ENCODE measurements around the gene ANKZF1. TPM values are rescaled to one million over a fixed set of nuclear protein-coding genes. Genes with fewer than 3 reads are reported as not detected.

Gene ANKZF1
- polyA plus RNA-seq, 1 of the 3 experiments (the other 2 are of a cell fraction), result 22.3 TPM

DNA sequence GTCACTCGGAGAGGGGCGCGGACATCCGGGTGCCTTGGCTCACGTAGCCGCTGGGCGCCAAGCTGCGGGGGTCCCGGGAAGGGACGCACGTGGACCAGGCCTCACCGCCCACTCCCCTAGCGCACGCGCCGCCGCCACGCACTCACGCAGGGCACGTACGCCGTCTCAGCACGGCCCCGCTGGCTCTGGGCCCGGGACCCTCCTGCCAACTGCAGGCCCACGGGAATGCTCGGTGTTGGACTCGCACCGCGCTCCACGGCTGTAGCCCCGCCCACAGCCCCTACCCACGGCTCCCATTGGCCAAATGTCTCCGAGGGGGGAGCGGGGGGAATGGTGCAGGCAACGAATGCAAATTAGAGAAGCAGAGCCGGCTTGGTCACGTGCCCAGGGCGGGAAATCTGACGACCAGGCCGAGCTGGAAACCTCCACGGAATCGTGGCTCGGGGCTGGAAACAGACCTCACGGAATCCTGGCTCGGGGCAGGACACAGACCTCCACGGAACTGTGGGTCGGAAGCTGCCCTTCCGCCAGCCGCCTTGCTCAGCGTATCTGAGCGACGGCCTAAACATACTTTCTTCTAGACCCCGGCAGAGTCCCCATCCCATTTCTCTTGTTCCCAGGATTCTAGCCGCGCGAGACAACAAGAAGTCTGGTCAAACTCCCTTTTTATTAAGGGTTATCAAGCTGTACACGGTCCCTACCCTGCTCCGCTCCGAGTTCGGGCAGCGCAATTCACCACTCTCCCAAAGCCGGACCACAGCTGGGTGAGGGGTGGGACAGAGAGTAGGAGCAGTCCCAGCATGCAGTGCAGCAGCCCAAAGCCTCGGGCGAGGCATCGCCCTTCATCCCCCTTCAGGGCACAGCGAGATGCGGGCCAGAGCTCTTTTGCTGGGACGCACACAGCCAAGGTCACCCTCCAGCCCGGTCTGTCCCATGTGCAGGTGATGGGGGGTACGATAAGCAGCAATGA is 10.6 kb upstream of the ANKZF1 start, which contains the start of gene ABCB6:
ABCB6 (minus strand) TSS at position 227 of the 970 bp plus-strand sequence. CDS start 285 bp downstream, outside the sequence.
- peak within 1 kb of the TSS; percentile 87 to 99 for H3K27ac ChIP-seq (ENCODE audit: low read depth in 2 of 2, low read length in 1 of 2)
- H3K4me3 ChIP-seq (ENCODE audit: low read depth in 2 of 2, low read length in 1 of 2), result peak within 1 kb of the TSS; percentile 60 to 70
- no peaks in the 10 kb centered on the region for H3K9me3 ChIP-seq
- no peaks in the 10 kb centered on the region for H3K79me2 ChIP-seq (ENCODE audit: insufficient read depth)
- H3F3A ChIP-seq (replicated peaks; ENCODE audit: insufficient read depth), result peaks cover 27% of the 10 kb centered on the region
- H3K9me2 ChIP-seq, result no peaks in the 10 kb centered on the region
- CTCF ChIA-PET, result interaction anchor here (0.8 to 4.7 kb wide), 12 partner anchors 10 to 223 kb away, joined by 3 to 26 read pairs (median 4); partner anchors contain the start of genes ANKZF1, ATG9A, DNAJB2 and NHEJ1
- TF ChIP-seq TAF1 (IDR thresholded peaks at IDR 0.05; ENCODE audit: borderline replicate concordance, low read depth, low read length) (peak; percentile 57; the same call in 1 of the 2 replicates), CHD2 (IDR thresholded peaks at IDR 0.05; ENCODE audit: low read length, partially characterized antibody) (peak; percentile 45), NRF1 (IDR thresholded peaks at IDR 0.05; ENCODE audit: low read depth, low read length) (peak; percentile 46), POLR2AphosphoS5 (IDR thresholded peaks at IDR 0.05; ENCODE audit: low read depth, low read length) (peak; percentile 77), ELF1 (IDR thresholded peaks at IDR 0.05) (no peak), SIN3A (IDR thresholded peaks at IDR 0.05; ENCODE audit: borderline replicate concordance, low read depth, low read length) (peak; percentile 67), TEAD4 (IDR thresholded peaks at IDR 0.05; ENCODE audit: borderline replicate concordance, insufficient read depth) (no peak), RCOR1 (IDR thresholded peaks at IDR 0.05; ENCODE audit: low read length) (0 out of 2 replicates have a peak, but pooled peaks have one; percentile 32), RXRA (IDR thresholded peaks at IDR 0.05; ENCODE audit: borderline replicate concordance, low read depth) (no peak), EP300 (IDR thresholded peaks at IDR 0.05; ENCODE audit: borderline replicate concordance in 1 of 2, low read depth in 1 of 2, low read length in 1 of 2) (no peak), MXI1 (IDR thresholded peaks at IDR 0.05; ENCODE audit: low read depth, low read length) (peak; percentile 93)
- TF ChIP-seq, protein P1, sequence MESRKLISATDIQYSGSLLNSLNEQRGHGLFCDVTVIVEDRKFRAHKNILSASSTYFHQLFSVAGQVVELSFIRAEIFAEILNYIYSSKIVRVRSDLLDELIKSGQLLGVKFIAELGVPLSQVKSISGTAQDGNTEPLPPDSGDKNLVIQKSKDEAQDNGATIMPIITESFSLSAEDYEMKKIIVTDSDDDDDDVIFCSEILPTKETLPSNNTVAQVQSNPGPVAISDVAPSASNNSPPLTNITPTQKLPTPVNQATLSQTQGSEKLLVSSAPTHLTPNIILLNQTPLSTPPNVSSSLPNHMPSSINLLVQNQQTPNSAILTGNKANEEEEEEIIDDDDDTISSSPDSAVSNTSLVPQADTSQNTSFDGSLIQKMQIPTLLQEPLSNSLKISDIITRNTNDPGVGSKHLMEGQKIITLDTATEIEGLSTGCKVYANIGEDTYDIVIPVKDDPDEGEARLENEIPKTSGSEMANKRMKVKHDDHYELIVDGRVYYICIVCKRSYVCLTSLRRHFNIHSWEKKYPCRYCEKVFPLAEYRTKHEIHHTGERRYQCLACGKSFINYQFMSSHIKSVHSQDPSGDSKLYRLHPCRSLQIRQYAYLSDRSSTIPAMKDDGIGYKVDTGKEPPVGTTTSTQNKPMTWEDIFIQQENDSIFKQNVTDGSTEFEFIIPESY (IDR thresholded peaks at IDR 0.05; ENCODE audit: borderline replicate concordance, low read depth), result 0 out of 2 replicates have a peak, but pooled peaks have one; percentile 12
- TF ChIP-seq, protein P2, sequence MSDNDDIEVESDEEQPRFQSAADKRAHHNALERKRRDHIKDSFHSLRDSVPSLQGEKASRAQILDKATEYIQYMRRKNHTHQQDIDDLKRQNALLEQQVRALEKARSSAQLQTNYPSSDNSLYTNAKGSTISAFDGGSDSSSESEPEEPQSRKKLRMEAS (IDR thresholded peaks at IDR 0.05; ENCODE audit: low read depth), result peak; percentile 93
- TF ChIP-seq, protein P3, sequence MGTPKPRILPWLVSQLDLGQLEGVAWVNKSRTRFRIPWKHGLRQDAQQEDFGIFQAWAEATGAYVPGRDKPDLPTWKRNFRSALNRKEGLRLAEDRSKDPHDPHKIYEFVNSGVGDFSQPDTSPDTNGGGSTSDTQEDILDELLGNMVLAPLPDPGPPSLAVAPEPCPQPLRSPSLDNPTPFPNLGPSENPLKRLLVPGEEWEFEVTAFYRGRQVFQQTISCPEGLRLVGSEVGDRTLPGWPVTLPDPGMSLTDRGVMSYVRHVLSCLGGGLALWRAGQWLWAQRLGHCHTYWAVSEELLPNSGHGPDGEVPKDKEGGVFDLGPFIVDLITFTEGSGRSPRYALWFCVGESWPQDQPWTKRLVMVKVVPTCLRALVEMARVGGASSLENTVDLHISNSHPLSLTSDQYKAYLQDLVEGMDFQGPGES (IDR thresholded peaks at IDR 0.05; ENCODE audit: low read depth, low read length), result no peak
- TF ChIP-seq, protein P4, sequence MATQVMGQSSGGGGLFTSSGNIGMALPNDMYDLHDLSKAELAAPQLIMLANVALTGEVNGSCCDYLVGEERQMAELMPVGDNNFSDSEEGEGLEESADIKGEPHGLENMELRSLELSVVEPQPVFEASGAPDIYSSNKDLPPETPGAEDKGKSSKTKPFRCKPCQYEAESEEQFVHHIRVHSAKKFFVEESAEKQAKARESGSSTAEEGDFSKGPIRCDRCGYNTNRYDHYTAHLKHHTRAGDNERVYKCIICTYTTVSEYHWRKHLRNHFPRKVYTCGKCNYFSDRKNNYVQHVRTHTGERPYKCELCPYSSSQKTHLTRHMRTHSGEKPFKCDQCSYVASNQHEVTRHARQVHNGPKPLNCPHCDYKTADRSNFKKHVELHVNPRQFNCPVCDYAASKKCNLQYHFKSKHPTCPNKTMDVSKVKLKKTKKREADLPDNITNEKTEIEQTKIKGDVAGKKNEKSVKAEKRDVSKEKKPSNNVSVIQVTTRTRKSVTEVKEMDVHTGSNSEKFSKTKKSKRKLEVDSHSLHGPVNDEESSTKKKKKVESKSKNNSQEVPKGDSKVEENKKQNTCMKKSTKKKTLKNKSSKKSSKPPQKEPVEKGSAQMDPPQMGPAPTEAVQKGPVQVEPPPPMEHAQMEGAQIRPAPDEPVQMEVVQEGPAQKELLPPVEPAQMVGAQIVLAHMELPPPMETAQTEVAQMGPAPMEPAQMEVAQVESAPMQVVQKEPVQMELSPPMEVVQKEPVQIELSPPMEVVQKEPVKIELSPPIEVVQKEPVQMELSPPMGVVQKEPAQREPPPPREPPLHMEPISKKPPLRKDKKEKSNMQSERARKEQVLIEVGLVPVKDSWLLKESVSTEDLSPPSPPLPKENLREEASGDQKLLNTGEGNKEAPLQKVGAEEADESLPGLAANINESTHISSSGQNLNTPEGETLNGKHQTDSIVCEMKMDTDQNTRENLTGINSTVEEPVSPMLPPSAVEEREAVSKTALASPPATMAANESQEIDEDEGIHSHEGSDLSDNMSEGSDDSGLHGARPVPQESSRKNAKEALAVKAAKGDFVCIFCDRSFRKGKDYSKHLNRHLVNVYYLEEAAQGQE (IDR thresholded peaks at IDR 0.05; ENCODE audit: low read depth, low read length), result 0 out of 2 replicates have a peak, but pooled peaks have one; percentile 30
- TF ChIP-seq, protein P5, sequence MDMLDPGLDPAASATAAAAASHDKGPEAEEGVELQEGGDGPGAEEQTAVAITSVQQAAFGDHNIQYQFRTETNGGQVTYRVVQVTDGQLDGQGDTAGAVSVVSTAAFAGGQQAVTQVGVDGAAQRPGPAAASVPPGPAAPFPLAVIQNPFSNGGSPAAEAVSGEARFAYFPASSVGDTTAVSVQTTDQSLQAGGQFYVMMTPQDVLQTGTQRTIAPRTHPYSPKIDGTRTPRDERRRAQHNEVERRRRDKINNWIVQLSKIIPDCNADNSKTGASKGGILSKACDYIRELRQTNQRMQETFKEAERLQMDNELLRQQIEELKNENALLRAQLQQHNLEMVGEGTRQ (IDR thresholded peaks at IDR 0.05; ENCODE audit: borderline replicate concordance, low read depth, low read length), result peak; percentile 87
- TF ChIP-seq, protein P6, sequence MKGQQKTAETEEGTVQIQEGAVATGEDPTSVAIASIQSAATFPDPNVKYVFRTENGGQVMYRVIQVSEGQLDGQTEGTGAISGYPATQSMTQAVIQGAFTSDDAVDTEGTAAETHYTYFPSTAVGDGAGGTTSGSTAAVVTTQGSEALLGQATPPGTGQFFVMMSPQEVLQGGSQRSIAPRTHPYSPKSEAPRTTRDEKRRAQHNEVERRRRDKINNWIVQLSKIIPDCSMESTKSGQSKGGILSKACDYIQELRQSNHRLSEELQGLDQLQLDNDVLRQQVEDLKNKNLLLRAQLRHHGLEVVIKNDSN (IDR thresholded peaks at IDR 0.05; ENCODE audit: borderline replicate concordance, low read depth), result peak; percentile 97
- peaks cover 21 to 52% of the 10 kb centered on the region in 2 experiments for H3K36me3 ChIP-seq (replicated peaks in 1 of 2; ENCODE audit: control insufficient read depth in 1 of 2, insufficient read depth in 2 of 2, low read length in 1 of 2)
- POLR2A ChIA-PET, result interaction anchor here (0.9 to 4.0 kb wide), 10 partner anchors 11 to 76 kb away, joined by 3 to 52 read pairs (median 6); partner anchors contain the start of genes ANKZF1, ATG9A, CNPPD1 and DNAJB2
- H4K20me1 ChIP-seq (ENCODE audit: insufficient read depth), result no peaks in the 10 kb centered on the region
- peak within 1 kb of the TSS; percentile 100 for H3K4me2 ChIP-seq
- WGBS (ENCODE audit: low lambda C conversion rate), result 53% methylated on average over 20 of the region's 71 CpGs
- H3K27me3 ChIP-seq (ENCODE audit: insufficient read depth), result no peaks in the 10 kb centered on the region
- DNase-seq, result peak; percentile 98
- H2AFZ ChIP-seq (ENCODE audit: low read depth), result peak within 1 kb of the TSS; percentile 56; the same call in 1 of the 2 replicates
- H3K4me1 ChIP-seq (ENCODE audit: control insufficient read depth in 1 of 2, insufficient read depth in 2 of 2, low read depth in 1 of 2, low read length in 1 of 2), result peaks cover 5 to 30% of the 10 kb centered on the region in 2 experiments; a peak in 3 of 4 replicates
- peak within 1 kb of the TSS; percentile 70 for H3K9ac ChIP-seq

All from SK-N-SH (cell line).